SK-N-SH (cell line): ENCODE measurements around the gene TPRA1. TPM values are rescaled to one million over a fixed set of nuclear protein-coding genes. Genes with fewer than 3 reads are reported as not detected.

Source experiments
- CTCF ChIA-PET: fragments of 300-600, 350-600 bp; formaldehyde crosslinking; extraction: SDS; loops from one replicate; lab custom pipeline; 2021; lab: Yijun Ruan, JAX
- POLR2A ChIA-PET: fragments of 350-600 bp; sonication (Branson Sonifier 250); formaldehyde crosslinking; extraction: SDS; loops from one replicate; lab custom pipeline; 2020; ENCODE audit warnings: antibody characterized with exemption, inconsistent platforms; lab: Yijun Ruan, JAX
- DNase-seq: peaks from one replicate; pipeline ENCODE4 v3.0.0; 2012
- H2AFZ ChIP-seq: fragments of 200-600 bp; sonication (generic); 2 replicates; pipeline ENCODE4 v1.8.1; 2016; ENCODE audit warnings: antibody characterized with exemption, mild to moderate bottlenecking, low read depth
- H3F3A ChIP-seq: fragments of 200-600 bp; sonication (generic); replicated peaks from 2 replicates; pipeline ENCODE3; 2016; ENCODE audit warnings: antibody characterized with exemption, mild to moderate bottlenecking; ENCODE audit not compliant: insufficient read depth
- H3K27ac ChIP-seq, 2 experiments: fragments of 200-500 bp in 1 of 2; fragments of 200-600 bp in 1 of 2; sonication (Bioruptor generic) in 1 of 2; sonication (generic), shearing (Covaris generic) in 1 of 2; 2 replicates each; pipeline versions ENCODE4 v1.5.1 to v1.6.1; 2014 to 2016; ENCODE audit warnings: low read depth in 2 of 2, inconsistent platforms in 1 of 2, low read length in 1 of 2, mild to moderate bottlenecking in 1 of 2, mixed read lengths in 1 of 2
- H3K27me3 ChIP-seq: fragments of 200-600 bp; sonication (generic), shearing (Covaris generic); 2 replicates; pipeline ENCODE4 v1.6.1; 2016; ENCODE audit warnings: mixed run types; ENCODE audit not compliant: insufficient read depth
- H3K36me3 ChIP-seq, 2 experiments: fragments of 200-500 bp in 1 of 2; fragments of 200-600 bp in 1 of 2; sonication (Bioruptor generic) in 1 of 2; sonication (generic) in 1 of 2; replicated peaks in 1 of 2; 2 replicates each; pipeline versions ENCODE3 to v1.5.1; 2014 to 2016; ENCODE audit warnings: low read length in 1 of 2, mild to moderate bottlenecking in 1 of 2; ENCODE audit not compliant: insufficient read depth in 2 of 2, control insufficient read depth in 1 of 2
- H3K4me1 ChIP-seq, 2 experiments: fragments of 200-500 bp in 1 of 2; fragments of 200-600 bp in 1 of 2; sonication (Bioruptor generic) in 1 of 2; sonication (generic), shearing (Covaris generic) in 1 of 2; 2 replicates each; pipeline versions ENCODE4 v1.5.1 to v1.6.1; 2014 to 2016; ENCODE audit warnings: low read depth in 1 of 2, low read length in 1 of 2, mixed run types in 1 of 2; ENCODE audit not compliant: insufficient read depth in 2 of 2, control insufficient read depth in 1 of 2
- H3K4me2 ChIP-seq: fragments of 200-600 bp; sonication (generic), shearing (Covaris generic); 2 replicates; pipeline ENCODE4 v1.6.1; 2017; ENCODE audit warnings: mixed run types
- H3K4me3 ChIP-seq, 2 experiments: fragments of 200-500 bp in 1 of 2; fragments of 200-600 bp in 1 of 2; sonication (Bioruptor generic) in 1 of 2; sonication (generic), shearing (Covaris generic) in 1 of 2; 2 replicates each; pipeline versions ENCODE4 v1.5.1 to v1.8.1; 2014 to 2016; ENCODE audit warnings: low read depth in 2 of 2, inconsistent platforms in 1 of 2, low read length in 1 of 2, mild to moderate bottlenecking in 1 of 2, mixed read lengths in 1 of 2, moderate library complexity in 1 of 2
- H3K79me2 ChIP-seq: fragments of 200-600 bp; sonication (generic); 2 replicates; pipeline ENCODE4 v1.8.1; 2017; ENCODE audit warnings: mild to moderate bottlenecking; ENCODE audit not compliant: insufficient read depth
- H3K9ac ChIP-seq: fragments of 200-600 bp; sonication (generic); 2 replicates; pipeline ENCODE4 v1.6.1; 2017; ENCODE audit warnings: mixed run types
- H3K9me2 ChIP-seq: fragments of 200-600 bp; sonication (generic); 2 replicates; pipeline ENCODE4 v1.6.1; 2017; ENCODE audit warnings: mixed run types
- H3K9me3 ChIP-seq: fragments of 200-600 bp; sonication (generic); 2 replicates; pipeline ENCODE4 v1.6.1; 2017; ENCODE audit warnings: mixed run types, mild to moderate bottlenecking, moderate library complexity
- H4K20me1 ChIP-seq: fragments of 200-600 bp; sonication (generic); 2 replicates; pipeline ENCODE4 v1.6.1; 2017; ENCODE audit warnings: mild to moderate bottlenecking, mixed run types; ENCODE audit not compliant: insufficient read depth
- ELF1 ChIP-seq: IDR thresholded peaks from 2 replicates; pipeline ENCODE4 v1.4.0; 2012
- EP300 ChIP-seq, 2 experiments: IDR thresholded peaks; 2 replicates each; pipeline versions ENCODE4 v1.4.0 to v1.6.1; 2012; ENCODE audit warnings: borderline replicate concordance in 1 of 2, low read depth in 1 of 2, low read length in 1 of 2
- FOXM1 ChIP-seq: IDR thresholded peaks from 2 replicates; pipeline ENCODE4 v1.4.0; 2012; ENCODE audit warnings: low read depth, mild to moderate bottlenecking
- GATA2 ChIP-seq: sonication (generic); formaldehyde crosslinking; IDR thresholded peaks from 2 replicates; pipeline ENCODE4 v1.5.0; 2020; ENCODE audit warnings: mild to moderate bottlenecking, missing genetic modification reagents
- RAD21 ChIP-seq: IDR thresholded peaks from 2 replicates; pipeline ENCODE4 v1.6.1; 2012; ENCODE audit warnings: mild to moderate bottlenecking, low read length
- RXRA ChIP-seq: IDR thresholded peaks from 2 replicates; pipeline ENCODE4 v1.4.0; 2012; ENCODE audit warnings: low read depth, mild to moderate bottlenecking, borderline replicate concordance
- SMC3 ChIP-seq: IDR thresholded peaks from 2 replicates; pipeline ENCODE4 v1.6.1; 2012; ENCODE audit warnings: low read depth, low read length, improper control_type of control experiment
- TAF1 ChIP-seq: IDR thresholded peaks from 2 replicates; pipeline ENCODE4 v1.6.1; 2012; ENCODE audit warnings: low read depth, mild to moderate bottlenecking, low read length, moderate library complexity, borderline replicate concordance
- TCF12 ChIP-seq: IDR thresholded peaks from 2 replicates; pipeline ENCODE4 v1.4.0; 2012
- USF2 ChIP-seq: fragments of 150-350 bp; IDR thresholded peaks from 2 replicates; pipeline ENCODE4 v1.6.1; 2017; ENCODE audit warnings: antibody characterized with exemption, low read length, low read depth, borderline replicate concordance
- ZBTB33 ChIP-seq: IDR thresholded peaks from 2 replicates; pipeline ENCODE4 v1.4.0; 2012; ENCODE audit warnings: low read depth, borderline replicate concordance
- WGBS: methylation state at CpG from one replicate; pipeline ENCODE4 v1.1.6; 2017; ENCODE audit warnings: low lambda C conversion rate; 5-methylcytosine and 5-hydroxymethylcytosine counted together
- polyA plus RNA-seq, 3 experiments: library from polyadenylated mRNA; depleted of rRNA; stranded (reverse); fragments of >200 nt; gene quantifications; 2 replicates each; pipeline ENCODE4 v1.2.3, GENCODE V29; 2012
- TF ChIP-seq, protein P1 (sequence below): IDR thresholded peaks from 2 replicates; pipeline ENCODE4 v1.6.1; 2012; ENCODE audit warnings: mild to moderate bottlenecking, low read depth, low read length, moderate library complexity

TPRA1 gene
- polyA plus RNA-seq, 1 of the 3 experiments (the other 2 are of a cell fraction) = 26.3 TPM

DNA sequence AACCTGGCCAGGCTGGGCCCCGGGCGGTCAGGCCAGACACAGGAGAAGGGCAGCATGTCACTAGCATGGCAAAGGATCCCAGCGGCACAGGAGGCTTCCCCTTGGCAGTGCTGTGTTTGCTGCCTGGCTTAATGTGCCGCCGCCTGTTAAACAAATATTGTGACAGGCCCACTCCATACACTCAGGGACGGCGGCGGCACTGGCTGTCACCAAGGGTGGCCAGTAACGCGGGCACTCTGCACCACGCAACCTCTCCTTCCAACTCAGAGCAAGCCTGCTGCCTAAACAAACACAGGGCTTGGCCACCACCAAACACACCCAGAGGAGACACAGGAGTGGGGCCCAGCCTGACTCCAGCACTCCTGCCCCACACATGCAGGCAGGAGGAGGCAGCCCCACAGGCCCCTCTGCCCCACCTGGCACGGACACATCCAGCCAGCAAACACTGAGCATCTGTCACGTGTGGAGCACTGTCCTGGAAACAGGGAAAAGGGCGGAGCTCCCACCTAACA, 48.0 kb downstream of the TPRA1 start:
- Histone ChIP-seq H3F3A (no peaks in the 10 kb centered on the region), H3K9me3 (no peaks in the 10 kb centered on the region), H3K4me2 (no peak overlapping the region), H3K9me2 (no peaks in the 10 kb centered on the region), H3K27me3 (no peaks in the 10 kb centered on the region), H4K20me1 (no peaks in the 10 kb centered on the region), H3K4me3 (no peak overlapping the region), H3K4me1 (peaks cover 0 to 28% of the 10 kb centered on the region in 2 experiments; a peak in 1 of 4 replicates), H3K9ac (no peak overlapping the region), H3K79me2 (no peaks in the 10 kb centered on the region), H3K27ac (no peak overlapping the region), H3K36me3 (no peaks in the 10 kb centered on the region), H2AFZ (no peak overlapping the region)
- ChIA-PET CTCF (interaction anchor here (1.1 to 7.5 kb wide), 5 partner anchors 14 to 864 kb away, joined by 4 to 72 read pairs (median 6); no protein-coding TSS in a partner anchor), POLR2A (no interaction called here)
- 70% methylated on average over 6 of the region's 14 CpGs for WGBS
- TF ChIP-seq GATA2 (CRISPR knock-in tag) (no peak), USF2 (no peak), RAD21 (no peak), TCF12 (no peak), ZBTB33 (no peak), SMC3 (no peak), RXRA (no peak), EP300 (IDR thresholded peaks at IDR 0.05; ENCODE audit: borderline replicate concordance in 1 of 2, low read depth in 1 of 2, low read length in 1 of 2) (no peak), ELF1 (no peak), FOXM1 (no peak), TAF1 (no peak)
- TF ChIP-seq, protein P1, sequence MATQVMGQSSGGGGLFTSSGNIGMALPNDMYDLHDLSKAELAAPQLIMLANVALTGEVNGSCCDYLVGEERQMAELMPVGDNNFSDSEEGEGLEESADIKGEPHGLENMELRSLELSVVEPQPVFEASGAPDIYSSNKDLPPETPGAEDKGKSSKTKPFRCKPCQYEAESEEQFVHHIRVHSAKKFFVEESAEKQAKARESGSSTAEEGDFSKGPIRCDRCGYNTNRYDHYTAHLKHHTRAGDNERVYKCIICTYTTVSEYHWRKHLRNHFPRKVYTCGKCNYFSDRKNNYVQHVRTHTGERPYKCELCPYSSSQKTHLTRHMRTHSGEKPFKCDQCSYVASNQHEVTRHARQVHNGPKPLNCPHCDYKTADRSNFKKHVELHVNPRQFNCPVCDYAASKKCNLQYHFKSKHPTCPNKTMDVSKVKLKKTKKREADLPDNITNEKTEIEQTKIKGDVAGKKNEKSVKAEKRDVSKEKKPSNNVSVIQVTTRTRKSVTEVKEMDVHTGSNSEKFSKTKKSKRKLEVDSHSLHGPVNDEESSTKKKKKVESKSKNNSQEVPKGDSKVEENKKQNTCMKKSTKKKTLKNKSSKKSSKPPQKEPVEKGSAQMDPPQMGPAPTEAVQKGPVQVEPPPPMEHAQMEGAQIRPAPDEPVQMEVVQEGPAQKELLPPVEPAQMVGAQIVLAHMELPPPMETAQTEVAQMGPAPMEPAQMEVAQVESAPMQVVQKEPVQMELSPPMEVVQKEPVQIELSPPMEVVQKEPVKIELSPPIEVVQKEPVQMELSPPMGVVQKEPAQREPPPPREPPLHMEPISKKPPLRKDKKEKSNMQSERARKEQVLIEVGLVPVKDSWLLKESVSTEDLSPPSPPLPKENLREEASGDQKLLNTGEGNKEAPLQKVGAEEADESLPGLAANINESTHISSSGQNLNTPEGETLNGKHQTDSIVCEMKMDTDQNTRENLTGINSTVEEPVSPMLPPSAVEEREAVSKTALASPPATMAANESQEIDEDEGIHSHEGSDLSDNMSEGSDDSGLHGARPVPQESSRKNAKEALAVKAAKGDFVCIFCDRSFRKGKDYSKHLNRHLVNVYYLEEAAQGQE = no peak
- no peak for DNase-seq
